ENCODE results near the gene NBEA.

DNA sequence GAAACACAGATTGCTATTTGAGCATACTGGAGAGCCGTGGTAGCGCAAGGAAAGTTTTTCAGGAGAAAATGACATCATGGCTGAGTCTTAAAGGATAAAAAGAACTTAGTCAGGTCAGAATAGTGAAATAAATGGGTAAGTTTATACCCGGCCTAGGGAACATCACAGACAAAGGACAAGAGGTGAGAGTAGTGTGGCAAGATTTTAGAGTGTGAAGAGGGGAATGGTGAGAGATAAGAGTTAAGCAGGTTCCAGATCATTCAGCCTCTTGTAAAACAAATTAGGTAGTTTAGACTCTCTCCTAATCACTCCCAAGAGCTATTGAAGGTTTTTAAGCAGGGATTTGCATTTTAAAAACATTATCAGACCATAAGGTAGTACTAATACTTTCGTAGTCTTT is 650.4 kb downstream of the NBEA start:
- TF ChIP-seq POLR2A (IDR thresholded peaks at IDR 0.05): no peak
- TF ChIP-seq, protein P1, sequence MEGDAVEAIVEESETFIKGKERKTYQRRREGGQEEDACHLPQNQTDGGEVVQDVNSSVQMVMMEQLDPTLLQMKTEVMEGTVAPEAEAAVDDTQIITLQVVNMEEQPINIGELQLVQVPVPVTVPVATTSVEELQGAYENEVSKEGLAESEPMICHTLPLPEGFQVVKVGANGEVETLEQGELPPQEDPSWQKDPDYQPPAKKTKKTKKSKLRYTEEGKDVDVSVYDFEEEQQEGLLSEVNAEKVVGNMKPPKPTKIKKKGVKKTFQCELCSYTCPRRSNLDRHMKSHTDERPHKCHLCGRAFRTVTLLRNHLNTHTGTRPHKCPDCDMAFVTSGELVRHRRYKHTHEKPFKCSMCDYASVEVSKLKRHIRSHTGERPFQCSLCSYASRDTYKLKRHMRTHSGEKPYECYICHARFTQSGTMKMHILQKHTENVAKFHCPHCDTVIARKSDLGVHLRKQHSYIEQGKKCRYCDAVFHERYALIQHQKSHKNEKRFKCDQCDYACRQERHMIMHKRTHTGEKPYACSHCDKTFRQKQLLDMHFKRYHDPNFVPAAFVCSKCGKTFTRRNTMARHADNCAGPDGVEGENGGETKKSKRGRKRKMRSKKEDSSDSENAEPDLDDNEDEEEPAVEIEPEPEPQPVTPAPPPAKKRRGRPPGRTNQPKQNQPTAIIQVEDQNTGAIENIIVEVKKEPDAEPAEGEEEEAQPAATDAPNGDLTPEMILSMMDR (IDR thresholded peaks at IDR 0.05): no peak

Data from thyroid gland (tissue), 4 donors.